ENCODE results near the gene TGFBR3. TPM values are rescaled to one million over a fixed set of nuclear protein-coding genes. Genes with fewer than 3 reads are reported as not detected.

TGFBR3 gene
- total RNA-seq, 1 experiment from 2014 or later: 2.4 TPM

DNA sequence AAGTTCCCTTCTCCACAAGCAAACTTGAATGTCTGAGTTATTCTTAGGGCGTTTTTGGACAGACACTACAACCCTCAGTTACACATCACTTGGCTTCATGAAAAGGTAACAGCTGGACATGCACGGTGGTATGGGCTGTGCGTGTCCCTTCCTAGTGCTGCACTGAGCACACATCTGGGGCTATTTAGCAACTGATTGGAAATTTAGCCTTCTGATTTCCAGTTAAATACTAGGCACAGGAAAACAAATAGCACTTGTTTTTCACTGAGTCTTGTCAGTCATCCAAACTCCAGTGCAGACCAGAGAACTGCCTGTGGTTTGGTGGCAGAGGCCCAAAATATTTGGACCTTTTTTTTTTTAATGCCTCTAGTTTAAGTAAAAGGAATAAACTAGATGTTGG is 134.7 kb downstream of the TGFBR3 start:
- Histone ChIP-seq H2AFZ (ENCODE audit: low read length) (no peak overlapping the region), H3K4ac (ENCODE audit: low read depth, low read length) (no peak overlapping the region), H3K9ac (ENCODE audit: extremely low read depth, insufficient read length, low read length) (no peak overlapping the region), H4K91ac (ENCODE audit: insufficient read length, low read depth, low read length) (no peak overlapping the region), H3K23me2 (ENCODE audit: insufficient read length, low read depth, low read length, poor library complexity, severe bottlenecking) (no peaks in the 10 kb centered on the region), H2AK5ac (ENCODE audit: insufficient read length, low read length) (no peak overlapping the region), H3K4me1 (ENCODE audit: insufficient read depth, low read length) (no peaks in the 10 kb centered on the region), H2BK120ac (ENCODE audit: low read depth, low read length, poor library complexity, severe bottlenecking) (no peak overlapping the region), H4K5ac (ENCODE audit: insufficient read length, low read depth, low read length) (no peak overlapping the region), H3K9me3 (ENCODE audit: control insufficient read depth, low read depth, low read length) (peaks cover 7% of the 10 kb centered on the region), H2BK20ac (ENCODE audit: low read depth, low read length, poor library complexity, severe bottlenecking) (no peak overlapping the region), H2BK5ac (ENCODE audit: insufficient read length, low read length) (no peak overlapping the region), H3K27ac (ENCODE audit: insufficient read length, low read depth, low read length) (no peak overlapping the region), H3K56ac (ENCODE audit: insufficient read length, low read depth, low read length) (no peak overlapping the region), H3K14ac (ENCODE audit: insufficient read depth, low read length) (no peak overlapping the region), H3K79me1 (ENCODE audit: insufficient read depth, low read depth, low read length, poor library complexity, severe bottlenecking) (no peaks in the 10 kb centered on the region), H3K79me2 (ENCODE audit: insufficient read depth, low read length) (no peaks in the 10 kb centered on the region), H2BK15ac (ENCODE audit: low read depth, low read length) (no peak overlapping the region), H3K18ac (ENCODE audit: insufficient read length, low read depth, low read length) (no peak overlapping the region), H3K27me3 (ENCODE audit: insufficient read depth, low read length) (no peaks in the 10 kb centered on the region), H4K20me1 (ENCODE audit: control insufficient read depth, insufficient read depth, insufficient read length) (no peaks in the 10 kb centered on the region), H3T11ph (ENCODE audit: low read length) (no peak overlapping the region), H4K8ac (replicated peaks; ENCODE audit: insufficient read length, low read depth, low read length) (no peak overlapping the region), H2BK12ac (ENCODE audit: insufficient read length, low read depth, low read length) (no peak overlapping the region), H3K23ac (ENCODE audit: insufficient read length, low read depth, low read length) (no peak overlapping the region), H3K4me2 (ENCODE audit: insufficient read depth, insufficient read length, low read length) (no peak overlapping the region)
- Mint-ChIP-seq H3K4me1 (peaks cover 0 to 7% of the 10 kb centered on the region in 2 experiments; a peak in 1 of 4 replicates), H3K36me3 (ENCODE audit: insufficient read depth in 1 of 3, low read depth in 3 of 3) (peaks cover 4 to 14% (median 8%) of the 10 kb centered on the region in 3 experiments), H3K27ac (no peak overlapping the region), H3K4me3 (no peak overlapping the region), H3K9me3 (peaks cover 13% of the 10 kb centered on the region in 2 experiments), H3K27me3 (ENCODE audit: low read depth) (no peaks in the 10 kb centered on the region; the same call in 1 of the 2 replicates)
- TF ChIP-seq, protein P1, sequence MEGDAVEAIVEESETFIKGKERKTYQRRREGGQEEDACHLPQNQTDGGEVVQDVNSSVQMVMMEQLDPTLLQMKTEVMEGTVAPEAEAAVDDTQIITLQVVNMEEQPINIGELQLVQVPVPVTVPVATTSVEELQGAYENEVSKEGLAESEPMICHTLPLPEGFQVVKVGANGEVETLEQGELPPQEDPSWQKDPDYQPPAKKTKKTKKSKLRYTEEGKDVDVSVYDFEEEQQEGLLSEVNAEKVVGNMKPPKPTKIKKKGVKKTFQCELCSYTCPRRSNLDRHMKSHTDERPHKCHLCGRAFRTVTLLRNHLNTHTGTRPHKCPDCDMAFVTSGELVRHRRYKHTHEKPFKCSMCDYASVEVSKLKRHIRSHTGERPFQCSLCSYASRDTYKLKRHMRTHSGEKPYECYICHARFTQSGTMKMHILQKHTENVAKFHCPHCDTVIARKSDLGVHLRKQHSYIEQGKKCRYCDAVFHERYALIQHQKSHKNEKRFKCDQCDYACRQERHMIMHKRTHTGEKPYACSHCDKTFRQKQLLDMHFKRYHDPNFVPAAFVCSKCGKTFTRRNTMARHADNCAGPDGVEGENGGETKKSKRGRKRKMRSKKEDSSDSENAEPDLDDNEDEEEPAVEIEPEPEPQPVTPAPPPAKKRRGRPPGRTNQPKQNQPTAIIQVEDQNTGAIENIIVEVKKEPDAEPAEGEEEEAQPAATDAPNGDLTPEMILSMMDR (conservative IDR thresholded peaks at IDR 0.05): no peak
- no peak for DNase-seq
- no CpG with 5 or more reads among the region's 3 CpGs for WGBS (ENCODE audit: extremely low coverage, insufficient read length, low lambda C conversion rate)
